ENCODE measurements around the gene ABTB2.
"Not testable (repeated sequence)": the region's sequence is repeated elsewhere in the genome, so short reads cannot be mapped to it uniquely, and the experiment has no call there.

ABTB2 gene

DNA sequence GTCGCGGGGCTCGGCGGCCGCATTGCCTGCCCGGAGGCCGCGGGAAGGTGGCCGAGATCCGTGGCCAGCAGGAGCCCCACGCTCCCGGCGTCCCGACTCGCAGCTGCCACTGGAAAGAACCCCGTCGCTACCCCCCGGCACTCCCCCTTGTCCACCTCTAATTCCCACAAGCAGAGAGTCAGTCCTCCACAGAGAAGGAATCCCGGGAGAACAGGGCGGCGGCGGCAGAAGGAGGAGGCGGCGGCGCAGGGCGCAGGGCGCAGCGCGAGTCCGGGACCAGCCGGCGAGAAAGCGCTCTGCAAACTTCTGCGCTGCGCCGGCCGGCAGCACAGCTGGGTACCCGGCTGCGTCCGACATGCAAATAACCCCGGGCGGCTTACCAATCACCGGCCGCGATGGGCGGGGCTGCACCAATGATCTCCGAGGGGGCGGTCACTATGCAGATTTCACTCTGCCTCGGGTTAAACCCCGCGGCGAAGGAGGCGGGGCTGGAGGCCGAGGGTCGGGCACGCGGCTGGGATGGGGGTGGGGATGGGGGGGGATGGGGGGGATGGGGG lies at the start of gene ABTB2:
TSS of gene ABTB2 (minus strand) at position 310 of the 557 bp plus-strand sequence.
- peak; percentile 96 for DNase-seq

DNA sequence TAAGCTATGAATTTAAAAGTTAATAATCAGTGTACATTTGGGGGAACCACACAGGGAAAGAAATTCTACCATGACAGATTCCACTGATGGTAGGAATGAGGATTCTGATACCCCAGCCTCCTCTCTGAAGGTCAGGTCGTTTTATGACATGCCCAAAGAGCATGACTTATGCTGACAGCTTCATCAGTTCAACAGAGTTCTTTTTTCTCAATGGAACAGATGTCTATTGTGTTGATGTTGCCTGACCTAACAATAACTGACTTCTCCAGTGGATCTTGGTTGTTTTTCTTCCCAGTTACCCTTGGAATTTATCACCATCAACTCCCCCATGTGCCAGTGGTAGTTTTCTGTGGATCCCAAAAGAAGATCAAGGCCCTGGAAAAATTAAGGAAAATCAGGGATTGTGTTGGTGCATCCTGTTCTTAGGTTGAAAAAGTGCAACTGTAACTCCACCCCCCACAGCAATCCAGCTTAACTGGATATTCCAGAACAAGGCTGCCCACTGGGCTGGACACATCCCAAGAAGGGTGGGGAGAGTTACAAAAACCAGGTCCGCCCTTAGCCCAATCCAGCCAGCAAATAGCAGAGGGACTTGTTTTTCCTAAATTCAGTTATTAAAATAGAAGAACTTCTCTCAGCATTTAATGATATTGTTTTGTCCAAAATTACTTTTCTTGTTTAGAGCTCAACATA lies 49.5 kb upstream of the ABTB2 start:
- no peak for DNase-seq

GRCh38 chr11:34406413-34406812 lies 48.6 kb upstream of the ABTB2 start:
- no peak for DNase-seq

DNA sequence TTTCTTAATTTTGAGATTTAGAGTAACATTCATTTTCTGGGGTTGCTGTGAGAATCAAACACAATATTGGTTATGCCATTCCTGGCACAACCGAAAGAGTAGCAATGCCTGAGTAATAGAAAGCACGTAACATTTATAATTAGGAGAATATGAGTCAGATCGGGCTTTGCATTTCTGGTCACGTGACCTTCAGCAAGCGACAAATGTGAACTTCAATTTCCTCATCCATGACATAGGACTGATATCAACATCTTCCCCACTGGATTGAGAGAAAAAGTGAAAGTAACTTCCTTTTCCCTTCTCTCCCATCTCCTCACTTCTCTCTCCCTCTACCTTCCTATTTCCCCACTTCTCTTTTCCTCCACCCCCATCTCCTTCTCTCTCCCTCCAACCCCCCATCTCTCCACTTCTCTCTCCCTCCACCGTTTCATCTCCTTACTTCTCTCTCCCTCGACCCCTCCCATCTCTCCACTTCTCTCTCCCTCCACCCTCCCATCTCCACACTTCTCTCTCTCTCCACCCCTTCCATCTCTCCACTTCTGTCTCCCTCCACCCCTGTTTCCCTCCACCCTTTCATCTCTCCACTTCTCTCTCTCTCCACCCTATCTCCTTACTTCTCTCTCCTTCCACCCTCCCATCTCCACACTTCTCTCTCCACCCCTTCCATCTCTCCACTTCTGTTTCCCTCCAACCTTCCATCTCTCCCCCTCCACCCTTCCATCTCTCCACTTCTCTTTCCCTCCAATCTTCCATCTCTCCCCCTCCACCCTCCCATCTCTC lies 47.5 kb upstream of the ABTB2 start:
- DNase-seq = peak; percentile 49

DNA sequence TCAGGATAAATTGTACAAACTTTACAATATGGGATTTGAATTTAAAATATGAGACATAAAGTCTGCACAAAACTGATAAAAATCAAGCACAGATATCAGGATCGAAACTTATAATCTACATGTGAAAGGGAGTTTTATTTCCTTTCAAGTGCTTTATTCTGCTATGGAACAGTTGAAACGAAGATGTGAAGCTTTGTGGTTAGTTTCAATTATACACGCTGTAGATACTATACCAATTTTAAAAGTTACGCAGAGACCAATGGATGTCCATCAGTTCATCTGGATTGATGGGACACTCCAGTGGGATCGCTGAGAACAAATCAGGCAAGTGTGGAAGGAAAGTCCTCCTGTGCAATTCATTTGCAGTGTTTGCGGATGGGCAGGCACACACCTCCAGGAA lies 46.5 kb upstream of the ABTB2 start:
- no peak for DNase-seq

GRCh38 chr11:34403431-34403830 lies 45.6 kb upstream of the ABTB2 start:
- DNase-seq = no peak

DNA sequence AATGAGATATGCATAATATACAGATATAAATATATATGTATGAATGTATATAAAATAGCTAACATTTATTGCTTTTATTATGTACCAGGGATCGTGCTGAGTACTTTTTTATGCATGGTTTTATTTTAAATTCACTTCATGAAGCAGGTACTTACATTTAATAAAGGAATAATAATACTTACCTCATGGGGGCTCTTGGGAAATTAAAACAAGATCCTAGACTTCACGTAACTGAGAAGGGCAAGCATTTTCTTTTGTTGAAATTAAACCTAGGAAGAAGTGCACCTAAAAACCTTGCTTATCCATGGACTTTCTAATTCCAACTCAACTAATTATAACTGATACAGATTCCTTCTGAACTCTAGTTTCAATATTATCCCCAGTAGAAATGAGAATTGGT lies 40.0 kb upstream of the ABTB2 start:
- no peak for DNase-seq

- DNase-seq = no peak
Observed at GRCh38 chr11:34397120-34397519, 39.3 kb upstream of the ABTB2 start.

GRCh38 chr11:34395916-34396550 lies 38.2 kb upstream of the ABTB2 start:
- no peak for DNase-seq

- DNase-seq = no peak
Observed at GRCh38 chr11:34394771-34395300, 37.0 kb upstream of the ABTB2 start.

DNA sequence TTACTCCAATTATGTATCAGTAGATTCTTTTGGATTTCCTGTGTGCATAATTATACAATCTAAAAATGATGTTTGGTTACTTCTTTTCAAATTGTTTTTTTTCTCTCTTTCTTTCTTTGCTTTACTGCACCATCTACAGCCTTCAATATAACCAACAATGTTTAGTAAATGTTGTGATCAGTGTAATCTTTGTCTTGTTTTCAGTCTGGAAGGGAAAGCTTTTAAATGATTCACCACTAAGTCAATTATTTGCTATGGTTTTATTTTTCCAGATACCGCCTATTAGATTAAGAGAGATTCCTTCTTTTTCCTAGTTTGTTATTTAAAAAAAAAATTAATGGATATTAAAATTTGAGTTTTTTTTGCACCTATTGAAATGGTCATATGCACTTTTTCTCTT lies 29.8 kb upstream of the ABTB2 start:
- no peak for DNase-seq

DNA sequence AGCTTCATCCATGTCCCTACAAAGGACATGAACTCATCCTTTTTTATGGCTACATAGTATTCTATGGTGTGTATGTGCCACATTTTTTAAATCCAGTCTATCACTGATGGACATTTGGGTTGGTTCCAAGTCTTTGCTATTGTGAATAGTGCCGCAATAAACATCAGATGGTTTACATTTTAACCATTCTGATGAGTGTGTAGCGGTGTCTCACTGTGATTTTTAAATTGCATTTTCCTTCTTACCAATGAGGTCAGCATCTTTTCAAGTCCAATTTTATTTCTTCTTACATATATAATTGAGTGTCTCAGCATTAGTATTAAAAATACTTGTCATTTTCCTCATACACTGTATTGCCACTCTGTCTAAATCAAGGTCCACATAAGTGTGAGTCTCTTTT lies 28.5 kb upstream of the ABTB2 start:
- DNase-seq = not testable (repeated sequence)

- DNase-seq = no peak
Observed at GRCh38 chr11:34382532-34383276, 24.9 kb upstream of the ABTB2 start.

DNA sequence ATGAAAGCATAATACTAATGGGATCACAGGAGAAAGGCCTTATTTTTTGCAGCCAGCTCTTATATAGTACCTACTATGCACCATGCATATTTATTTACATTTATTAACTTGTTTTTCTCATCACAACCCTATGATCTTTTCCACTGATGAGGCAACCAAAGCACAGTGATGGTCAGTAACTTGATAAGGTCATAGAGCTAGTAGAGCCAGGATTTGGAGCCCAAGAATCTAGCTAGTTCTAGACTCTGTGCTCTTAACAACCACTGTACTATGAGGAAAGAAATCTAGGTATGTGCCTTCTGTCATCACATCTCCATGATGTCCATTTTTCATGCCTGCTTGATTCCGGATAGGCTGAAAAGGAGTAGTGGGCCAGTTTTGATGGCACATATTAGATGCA lies 24.0 kb upstream of the ABTB2 start:
- DNase-seq = no peak

- DNase-seq = no peak
Observed at GRCh38 chr11:34380696-34381095, 22.9 kb upstream of the ABTB2 start.

- DNase-seq = no peak
Observed at GRCh38 chr11:34379539-34379938, 21.7 kb upstream of the ABTB2 start.

DNA sequence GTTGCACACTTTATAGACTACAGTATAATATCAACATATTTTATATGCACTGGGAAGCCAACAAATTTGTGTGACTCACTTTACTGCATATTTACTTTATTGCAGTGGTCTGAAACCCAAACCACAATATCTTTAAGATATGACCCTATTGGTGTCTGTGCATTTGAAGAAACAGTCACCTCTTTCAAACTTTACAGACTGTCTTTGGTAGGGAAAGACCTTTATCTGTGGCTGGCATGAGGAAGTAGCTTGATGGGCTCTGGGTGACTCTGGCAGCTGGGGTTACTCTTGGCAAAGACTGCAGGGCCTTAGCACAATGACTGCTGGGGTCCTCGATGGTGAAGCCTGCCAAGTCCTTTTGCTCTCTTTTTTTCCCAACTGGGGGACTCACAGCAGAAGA lies 21.3 kb upstream of the ABTB2 start:
- no peak for DNase-seq

- DNase-seq = no peak
Observed at GRCh38 chr11:34373727-34374126, 15.9 kb upstream of the ABTB2 start.

DNA sequence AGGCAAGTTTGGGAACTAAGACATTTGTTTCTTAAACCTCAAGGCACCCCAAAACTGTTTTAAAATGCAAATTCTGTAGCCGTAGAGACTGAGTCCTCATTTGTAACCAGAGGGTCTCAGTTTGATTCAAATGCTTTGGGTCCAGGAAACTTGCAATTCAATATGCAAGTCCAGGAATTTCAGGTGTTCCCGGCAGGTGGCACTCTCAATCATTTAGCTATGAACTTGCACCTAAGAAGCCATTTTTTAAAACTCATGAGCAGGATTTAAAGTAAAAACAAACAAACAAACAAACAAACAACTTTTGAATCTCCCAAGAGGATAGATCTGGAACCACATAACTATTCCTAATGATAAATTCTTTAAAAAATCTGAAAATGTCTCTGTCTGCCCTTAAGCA lies 8.7 kb upstream of the ABTB2 start:
- DNase-seq = no peak

DNA sequence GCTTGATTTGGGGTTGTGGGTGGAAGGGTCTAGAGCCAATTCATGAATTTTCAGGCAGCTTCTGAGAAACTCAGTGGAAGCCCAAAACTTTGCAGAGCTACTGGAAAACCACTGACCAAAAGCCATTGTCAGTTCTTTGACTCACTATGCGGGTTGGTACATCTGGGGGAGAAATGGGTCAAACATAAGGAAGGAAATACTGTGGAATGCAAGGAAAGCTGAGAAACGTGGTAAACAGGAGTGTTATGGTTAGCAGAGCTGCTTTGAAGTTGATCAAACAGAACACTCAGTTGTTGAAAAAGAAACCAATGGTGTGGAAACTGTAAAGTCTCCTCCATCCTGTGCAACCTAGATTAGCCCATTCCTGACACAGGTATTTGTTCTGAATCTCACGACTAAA lies 6.3 kb upstream of the ABTB2 start:
- no peak for DNase-seq

GRCh38 chr11:34363363-34364084 lies 5.7 kb upstream of the ABTB2 start:
- no peak for DNase-seq

GRCh38 chr11:34360046-34360445 lies 2.2 kb upstream of the ABTB2 start:
- DNase-seq = no peak
